CD4-positive, alpha-beta T cell treated with Interleukin-10 for 1 hour (primary cell): ENCODE measurements around the gene IMMP2L.
"Not testable (repeated sequence)": the region's sequence is repeated elsewhere in the genome, so short reads cannot be mapped to it uniquely, and the experiment has no call there.

Experiments
- DNase-seq: peaks from one replicate; pipeline ENCODE4 v3.0.0-alpha.2; 2020

The IMMP2L gene

DNA sequence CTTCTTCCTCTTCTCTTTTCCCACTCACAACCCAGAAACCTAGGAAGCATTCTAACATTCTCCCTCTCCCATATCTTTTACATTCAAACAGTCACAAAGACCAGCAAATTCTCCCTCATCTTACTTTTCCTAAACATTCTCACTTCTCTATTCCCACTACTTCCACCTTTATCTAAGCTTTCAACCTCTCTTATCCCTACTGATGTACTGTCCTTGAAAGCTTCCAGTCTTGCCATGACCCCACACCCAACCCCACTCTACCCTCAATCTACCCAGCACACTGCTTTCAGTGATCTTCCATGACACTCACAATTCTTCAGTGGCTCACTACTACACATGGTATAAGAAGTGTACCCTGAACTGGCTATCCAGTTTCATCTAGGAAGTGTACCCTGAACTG is 5.3 kb downstream of the IMMP2L start:
- no peak for DNase-seq

DNA sequence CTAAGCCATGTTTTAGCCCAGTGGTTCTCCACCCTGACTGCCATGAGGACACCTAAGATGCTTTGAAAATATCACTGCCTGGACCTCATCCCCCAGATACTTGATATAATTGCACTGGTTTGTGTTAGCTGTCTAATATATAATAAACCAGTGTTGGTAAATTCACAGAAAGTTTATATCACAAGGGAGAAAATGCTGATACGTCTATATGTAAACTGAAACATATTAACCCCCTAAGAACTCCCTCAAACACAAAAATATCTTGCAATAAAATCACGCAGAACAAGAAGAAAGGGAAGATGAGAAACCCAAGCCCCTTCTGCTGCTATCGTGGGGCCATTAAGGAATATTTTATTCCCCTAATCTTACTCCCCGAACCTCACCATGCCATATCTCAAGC is 8.2 kb downstream of the IMMP2L start:
- no peak for DNase-seq

DNA sequence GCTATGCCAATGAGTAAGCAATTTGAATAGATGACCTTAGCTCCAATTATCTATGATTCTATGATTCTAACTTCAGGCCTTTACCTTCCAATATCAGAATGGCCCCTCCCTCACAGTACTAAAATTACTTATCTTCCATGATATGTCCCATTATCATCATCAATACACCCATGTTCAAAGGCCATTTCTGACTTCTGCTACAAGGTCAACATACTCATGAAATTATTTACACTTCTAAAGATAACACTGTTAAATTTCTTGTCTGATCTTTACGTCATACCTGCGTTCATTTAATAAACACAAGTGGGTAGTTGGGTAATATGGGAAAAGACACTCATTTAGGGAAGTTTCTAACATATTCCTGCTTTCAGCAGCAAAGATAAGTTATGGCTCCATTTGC is 21.2 kb downstream of the IMMP2L start:
- DNase-seq, result no peak

DNA sequence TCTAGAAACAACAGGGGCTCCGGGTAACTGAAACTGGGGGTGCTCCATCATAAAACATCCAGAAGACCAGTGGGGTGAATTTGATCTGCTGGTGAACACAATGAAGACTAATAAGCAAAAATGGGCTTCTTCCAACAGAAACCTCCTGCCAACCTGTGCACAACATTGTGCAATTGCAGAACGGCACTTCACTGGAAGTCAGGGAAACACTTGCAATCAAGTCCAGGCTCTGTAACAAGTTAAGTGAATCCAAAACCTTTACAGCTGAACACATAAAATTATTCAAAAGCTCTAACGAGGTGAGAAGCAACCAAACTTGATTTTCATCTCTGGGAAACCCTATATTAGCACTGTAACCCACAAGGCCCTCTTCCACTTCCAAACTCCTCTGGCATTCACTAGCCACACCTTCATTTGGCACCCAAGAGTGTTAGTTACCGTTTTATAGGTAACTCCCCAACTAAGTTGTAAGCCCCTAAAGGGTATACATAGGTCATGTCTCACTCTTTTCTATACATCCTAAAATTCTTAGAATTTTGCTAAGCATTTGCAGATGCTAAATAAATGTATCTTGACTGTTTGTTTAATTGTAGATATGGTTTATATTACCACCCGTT is 22.0 kb downstream of the IMMP2L start:
- no peak for DNase-seq

DNA sequence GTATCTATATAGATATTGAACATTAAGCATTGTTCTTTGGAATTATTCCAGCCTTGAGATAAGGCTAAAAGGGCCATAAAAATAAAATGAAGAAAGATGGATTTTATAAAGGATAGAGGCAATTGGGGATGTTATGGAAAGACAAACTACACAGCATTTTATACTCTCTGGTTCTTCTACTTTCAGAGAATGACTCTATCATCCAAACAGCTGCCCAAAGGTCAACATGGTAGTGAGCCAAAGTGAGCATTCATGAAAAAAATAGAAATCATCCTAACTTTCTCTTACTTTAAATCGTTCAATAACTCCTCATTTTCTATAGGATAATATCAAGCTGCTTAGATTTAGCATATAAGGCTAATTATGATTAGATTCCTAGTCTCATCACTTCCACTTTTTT is 25.2 kb downstream of the IMMP2L start:
- DNase-seq, result no peak

DNA sequence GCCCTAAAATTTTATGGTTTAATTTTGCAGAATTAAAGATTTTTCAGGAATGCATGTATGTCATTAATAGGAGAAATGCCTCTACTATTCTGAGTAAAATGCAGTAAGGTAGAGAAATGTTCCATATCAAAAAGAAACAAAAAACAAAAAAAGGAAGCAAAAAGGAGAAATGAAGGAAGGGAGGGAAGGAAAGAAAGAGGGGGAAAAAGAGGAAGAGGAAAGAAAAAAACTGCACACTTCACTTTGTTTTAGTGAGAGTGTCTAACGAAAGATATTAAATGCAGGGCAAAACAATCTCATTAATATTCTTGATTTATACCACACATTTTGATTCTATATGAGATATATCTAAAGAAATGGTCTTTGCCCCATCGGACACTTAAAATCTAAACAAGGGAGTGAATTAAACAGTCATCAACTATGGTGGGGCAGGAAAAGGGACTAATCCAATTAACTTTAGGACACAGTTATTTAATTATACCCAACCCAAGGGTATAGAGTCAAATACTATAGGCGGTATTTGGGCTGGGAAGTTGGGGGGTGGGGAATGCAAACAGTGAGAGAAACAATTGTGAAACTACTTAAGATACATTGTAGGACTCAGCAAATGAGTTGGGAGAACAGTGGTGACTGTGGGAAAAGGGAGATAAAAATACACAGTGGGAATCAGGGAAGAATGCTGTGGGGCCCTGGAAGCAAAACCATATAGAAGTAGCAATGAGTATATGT is 27.0 kb downstream of the IMMP2L start:
- DNase-seq, result no peak

DNA sequence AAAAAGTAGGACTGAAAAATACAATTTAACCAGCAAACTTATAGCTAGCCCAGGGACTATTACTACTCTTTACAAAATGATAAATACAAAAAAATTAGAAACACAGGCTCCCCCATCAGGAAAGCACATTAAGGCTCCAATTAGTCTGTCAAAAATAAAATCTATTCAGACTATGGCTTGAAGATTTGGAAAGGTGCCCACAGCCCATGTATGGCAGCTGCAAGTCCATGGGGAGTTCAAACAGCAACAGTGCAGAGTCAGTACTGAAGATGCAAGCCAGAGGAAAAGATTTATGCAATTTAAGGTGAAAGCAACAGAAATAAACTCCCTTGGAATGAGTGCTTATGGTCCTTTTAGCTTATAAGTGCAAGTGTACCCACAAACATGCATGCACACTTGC is 29.7 kb downstream of the IMMP2L start:
- DNase-seq, result no peak

DNA sequence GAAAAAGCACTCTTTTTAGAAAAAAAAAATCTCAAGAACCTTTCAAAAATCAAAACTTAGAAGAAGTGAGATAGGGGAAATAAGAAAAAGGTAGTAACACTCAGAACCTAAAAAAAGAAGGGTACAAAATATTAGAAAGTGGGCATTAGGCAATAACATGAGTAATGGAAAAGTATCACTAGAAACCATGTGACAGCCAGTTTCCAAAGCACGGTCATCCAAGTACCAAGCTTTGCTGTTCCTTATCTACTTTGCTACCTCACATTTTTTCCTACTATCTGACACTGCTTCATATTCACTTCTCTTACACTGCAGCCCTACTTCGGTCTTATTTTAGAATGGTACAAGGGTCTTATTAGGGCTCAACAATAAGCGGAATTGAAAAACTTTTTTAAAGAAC is 30.3 kb downstream of the IMMP2L start:
- no peak for DNase-seq

DNA sequence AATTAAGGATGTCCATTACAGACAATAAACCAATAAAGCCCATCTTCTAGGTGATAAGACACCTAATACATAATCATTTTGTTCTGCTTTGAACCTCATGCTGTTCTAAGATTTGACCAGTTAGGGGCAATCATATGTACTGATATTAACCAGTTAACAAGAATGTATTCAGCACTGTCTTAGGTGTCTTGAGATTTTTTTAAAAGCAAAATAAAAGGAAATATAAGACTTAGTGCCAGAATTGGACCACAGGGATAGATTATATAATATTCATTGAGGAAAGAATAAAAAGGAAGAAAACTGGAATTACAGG is 32.0 kb downstream of the IMMP2L start:
- DNase-seq, result no peak

DNA sequence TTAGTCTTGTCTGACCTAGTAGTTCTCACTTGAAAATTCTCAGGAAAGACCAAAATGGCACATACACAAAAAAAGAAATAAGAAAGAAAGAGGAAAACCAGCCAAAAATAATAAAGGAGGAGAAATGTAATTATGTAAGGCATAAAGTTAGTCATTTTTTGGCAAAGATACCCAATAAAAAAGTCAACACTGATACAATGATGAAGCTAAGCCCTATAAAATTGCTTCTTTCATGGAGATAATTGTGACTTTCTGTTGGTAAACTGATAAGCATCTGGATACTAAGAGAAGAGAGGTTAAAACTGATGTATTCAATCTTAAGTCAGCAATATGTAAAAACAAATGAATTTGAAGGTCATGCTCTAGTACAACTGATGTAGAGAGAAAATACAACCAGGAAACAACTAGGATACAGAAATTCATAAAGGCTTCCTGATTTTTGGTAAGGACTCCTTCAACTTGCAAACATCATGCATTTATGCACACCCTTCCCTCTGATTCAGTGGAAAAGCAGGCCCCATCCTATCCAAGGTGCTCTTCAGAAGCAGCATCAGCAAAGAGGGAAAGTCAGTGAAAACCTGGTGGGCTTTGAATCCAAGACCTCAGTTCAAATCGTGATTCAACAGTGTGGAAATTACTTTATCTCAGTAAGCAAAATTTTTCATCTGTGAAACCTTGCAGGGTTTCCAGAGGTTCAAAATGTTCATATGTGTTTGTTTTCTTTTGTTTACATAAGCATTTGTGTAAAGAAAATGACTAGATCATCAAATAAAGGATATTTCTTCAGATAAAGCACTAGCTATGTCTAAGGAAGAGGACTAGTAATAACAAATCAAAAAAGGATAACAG is 32.6 kb downstream of the IMMP2L start:
- DNase-seq, result no peak

DNA sequence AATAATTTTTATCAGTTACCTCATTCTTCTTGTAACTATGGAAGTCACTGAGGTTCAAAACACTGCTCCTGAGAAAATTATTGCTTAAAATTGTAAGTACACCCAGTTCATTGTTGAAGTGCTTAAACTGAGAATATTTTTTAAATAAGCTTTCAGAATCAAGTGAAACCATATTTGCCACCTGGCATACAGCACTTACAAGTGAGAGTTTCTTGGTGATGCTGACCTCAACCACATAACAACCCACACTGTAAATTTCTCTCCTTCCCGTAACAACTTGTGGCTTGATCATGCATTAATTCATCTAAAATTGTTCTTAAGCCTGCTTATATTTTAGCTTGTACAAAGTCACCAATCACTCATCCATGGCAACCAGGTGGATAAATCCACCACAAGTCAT is 34.0 kb downstream of the IMMP2L start:
- DNase-seq, result peak; percentile 9

DNA sequence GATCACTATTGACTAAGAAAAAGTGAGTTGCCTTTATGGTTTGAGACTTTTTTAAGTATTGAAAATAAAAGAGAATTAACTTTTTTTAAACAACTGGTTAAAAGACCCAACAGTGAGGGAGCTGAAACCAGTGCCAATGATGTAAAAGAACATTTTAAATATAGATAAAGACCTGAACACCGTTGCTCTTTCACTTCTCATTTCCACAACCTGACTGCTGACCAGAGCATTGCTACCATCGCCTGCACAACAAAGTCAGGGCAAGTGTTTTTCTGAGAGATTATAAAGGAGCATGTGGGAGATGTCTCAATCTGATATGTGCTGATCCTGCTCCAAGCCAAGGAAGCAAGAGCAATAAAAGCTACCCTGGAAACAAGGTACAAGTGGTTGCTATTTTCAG is 34.7 kb downstream of the IMMP2L start:
- DNase-seq, result no peak

DNA sequence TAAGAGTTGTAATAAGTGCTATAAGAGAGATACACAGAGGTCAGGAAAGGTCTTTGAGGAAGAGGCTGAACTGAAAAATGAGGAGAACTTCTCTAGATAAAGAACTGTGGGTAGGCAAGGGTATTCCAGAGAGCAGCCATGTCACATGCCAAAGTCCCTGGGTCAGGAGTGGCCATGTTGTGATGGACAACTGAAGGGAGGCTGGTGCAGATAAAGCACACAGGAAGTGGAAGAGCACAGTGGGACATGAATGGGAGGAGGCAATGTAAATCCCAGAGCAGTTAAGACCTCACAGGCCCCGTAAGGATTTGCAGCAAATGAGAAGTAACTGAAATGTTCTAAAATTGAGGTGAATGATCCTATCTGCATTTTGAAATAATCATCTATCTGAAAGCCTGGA is 37.2 kb downstream of the IMMP2L start:
- DNase-seq, result no peak

DNA sequence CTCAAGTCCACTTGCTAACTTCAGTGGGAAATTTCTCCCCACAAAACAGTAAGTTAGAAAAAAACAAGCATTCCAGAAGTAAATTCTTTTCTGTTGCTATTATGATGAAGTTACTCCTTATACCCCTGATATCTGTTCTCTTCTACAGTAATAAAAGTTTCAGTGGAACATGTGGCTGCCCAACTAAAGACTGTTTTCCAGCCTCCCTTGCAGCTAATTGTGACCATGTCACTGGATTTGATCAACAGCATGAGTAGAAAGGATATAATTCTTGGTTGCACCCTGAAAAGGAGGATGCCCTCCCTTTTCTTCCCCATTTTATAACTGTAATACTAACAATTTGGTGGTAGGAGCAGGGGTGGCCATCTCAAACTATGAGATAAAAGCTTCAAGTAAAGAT is 40.6 kb downstream of the IMMP2L start:
- DNase-seq, result no peak

DNA sequence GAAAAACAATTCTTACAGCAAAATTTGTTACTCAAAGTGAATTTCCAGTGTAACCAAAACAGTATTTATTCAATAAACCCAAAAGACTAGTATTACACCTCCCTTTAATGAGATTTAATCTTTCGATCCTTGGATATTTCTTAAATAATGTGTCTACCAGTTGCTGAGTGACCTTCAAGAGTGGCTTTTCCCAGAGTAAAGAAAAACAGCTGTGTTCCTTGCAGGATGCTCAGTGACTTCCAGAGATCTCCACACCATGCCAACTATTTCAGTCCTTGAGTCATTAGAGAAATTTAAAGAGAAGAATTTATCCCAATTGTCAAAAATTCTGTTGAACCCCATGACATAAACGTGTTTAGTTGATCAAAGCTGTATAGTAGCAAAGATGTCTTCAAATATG is 44.0 kb downstream of the IMMP2L start:
- DNase-seq, result no peak

DNA sequence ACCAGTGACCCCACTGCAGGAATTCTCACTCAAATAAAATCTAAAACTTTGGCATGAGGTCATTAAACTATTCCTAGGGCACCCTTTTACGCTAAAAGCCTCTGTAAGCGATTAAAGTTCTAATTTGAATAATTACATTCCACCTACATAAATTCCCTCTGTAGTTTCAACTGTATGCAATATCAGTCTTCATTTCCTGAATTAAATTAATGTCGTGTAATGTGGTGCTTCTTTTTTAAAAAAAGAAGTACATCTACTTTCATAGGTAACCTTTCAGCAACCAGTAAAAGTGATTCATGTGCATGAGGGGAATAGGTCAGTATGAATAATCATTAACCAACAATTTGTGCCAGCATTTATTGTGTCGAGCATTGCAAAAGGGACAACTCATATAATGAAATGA is 44.7 kb downstream of the IMMP2L start:
- DNase-seq, result no peak

DNA sequence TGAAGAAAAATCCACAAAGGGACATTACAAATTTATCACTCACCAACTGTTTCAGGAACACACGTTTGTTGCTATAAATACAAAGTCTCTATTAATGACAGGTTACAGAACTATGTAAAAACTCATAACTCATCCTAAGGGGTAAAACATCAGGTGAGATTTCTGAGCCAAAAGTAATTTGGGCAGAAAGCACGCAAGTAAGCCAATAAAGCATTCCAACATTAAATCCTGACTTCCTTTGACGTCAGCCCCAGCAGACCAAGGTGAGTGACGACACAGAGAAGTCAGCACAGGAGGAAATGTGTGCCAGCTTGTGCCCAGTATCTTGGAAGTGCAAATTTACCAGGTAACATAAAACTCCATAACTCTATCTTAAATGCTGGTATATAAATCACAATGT is 45.7 kb downstream of the IMMP2L start:
- no peak for DNase-seq

DNA sequence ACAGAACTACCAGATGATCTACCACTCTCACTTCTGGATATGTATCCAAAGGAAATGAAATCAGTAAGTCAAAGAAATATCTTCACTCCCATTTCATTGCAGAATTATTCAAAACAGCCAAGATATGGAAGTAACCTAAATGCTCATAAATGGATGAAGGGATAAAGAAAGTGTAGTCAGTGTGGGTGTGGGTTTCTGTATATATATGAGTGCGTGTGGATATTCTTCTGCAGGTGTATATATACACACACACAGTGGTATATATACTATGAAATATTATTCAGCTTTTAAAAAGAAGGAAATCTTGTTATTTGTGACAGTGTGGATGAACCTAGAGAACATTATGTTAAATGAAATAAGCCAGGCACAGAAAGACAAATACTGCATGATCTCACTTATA is 48.7 kb downstream of the IMMP2L start:
- no peak for DNase-seq

DNA sequence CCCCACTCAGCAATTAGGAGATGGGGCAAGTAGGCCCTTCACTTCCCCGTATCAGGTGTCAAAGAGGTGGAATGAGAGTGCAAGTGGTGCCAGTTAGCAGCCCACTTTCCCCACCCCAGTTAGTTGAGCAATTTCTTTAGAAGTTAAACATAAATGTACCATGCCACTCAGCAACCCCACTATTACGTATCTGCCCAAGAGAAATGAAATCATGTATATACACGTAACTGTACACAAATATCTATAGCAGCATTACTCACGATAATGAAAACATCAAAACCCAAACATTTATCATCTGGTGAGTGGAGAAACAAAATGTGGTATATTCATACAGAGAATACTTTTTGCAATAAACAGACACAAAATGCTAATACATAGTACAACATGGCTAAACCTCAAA is 50.4 kb downstream of the IMMP2L start:
- DNase-seq, result no peak

DNA sequence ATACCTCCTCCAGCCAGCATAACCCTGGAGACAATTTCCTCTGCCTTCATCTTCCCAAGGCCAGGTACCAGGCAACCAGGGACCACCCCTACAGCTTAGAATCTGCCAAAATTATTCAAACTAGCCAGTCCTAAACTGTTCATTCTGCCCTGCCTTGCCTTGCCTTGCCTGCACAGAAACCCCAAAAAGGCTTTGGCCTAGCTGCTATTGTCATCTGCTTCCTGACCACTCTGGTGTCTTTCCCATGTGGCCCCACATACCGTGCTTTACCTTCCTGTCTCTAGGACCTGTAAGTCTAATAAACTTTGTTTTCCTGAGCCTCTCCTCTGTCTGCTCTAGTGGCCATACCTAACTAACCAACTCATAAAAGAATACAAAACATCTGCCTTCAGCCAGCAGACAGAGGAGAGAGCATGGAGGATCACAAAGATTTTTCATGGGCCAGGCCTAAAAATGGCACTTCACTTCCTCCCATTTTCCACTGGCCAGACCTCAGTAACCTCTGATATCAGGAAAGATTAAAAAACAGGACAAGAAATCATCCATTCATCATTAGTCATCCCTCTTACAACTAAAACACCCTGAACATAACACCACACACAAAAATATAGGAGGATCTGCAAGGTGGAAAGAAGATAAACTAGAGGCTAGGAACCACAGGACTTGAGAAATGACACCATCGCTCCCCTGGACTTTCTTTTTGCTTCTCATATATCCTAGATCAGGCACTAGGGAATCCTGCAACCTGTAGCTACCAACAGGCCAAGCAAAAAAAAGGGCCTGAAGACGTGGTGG is 51.5 kb downstream of the IMMP2L start:
- DNase-seq, result no peak

DNA sequence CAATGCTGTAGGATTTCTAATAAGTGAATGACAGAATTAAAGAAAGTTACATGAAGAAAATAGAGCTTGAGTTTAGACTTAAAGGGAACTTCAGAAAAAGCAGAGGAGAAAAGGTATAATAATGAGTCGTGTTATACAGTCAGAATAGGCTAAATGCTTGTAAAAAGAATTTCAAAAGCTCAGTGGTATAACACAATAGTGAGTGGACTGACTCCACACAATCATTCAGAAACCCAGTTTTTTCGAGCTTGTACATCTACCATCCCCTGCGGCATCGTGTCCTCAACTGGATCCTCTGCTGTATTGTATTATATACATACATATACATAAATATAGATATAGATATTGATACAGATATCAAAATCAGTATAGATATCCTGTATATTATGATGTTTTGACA is 52.2 kb downstream of the IMMP2L start:
- DNase-seq, result no peak

DNA sequence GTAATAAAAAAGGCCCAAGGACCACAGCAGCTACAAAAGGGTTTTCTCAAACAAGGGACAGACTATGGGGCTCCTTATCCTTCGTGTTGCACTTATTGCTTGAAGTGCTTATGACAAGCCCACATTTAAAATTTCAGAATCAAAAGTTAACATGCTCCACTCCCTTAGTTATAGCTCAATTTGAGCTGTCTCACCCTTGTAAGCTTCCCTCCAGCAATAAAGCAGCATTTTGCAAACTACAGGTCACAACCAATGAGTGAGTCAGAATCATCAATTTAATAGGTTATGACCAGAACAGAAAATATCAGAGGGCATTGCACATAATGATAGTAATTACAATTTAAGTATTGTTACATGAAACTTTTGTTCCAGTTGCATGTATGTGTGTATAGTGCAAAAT is 53.0 kb downstream of the IMMP2L start:
- DNase-seq, result no peak

DNA sequence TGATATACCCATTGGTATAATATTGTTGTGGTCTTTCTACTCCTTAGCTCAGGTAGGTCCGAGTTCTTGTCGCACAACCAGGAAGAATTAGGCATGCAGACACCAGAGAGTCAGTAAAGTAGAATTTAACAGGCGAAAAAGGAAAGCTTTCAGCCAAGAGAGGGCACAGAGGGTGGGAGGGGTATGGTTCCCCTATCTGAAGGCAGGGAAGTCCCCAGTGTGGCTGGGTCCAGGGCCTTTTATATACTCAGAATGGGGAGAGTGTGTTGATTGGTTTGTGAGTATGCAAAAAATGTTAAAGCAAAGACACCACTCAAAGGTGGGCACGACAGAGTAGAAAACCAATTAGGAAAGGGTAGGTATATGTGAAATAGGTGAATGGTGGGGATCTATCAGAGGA is 53.9 kb downstream of the IMMP2L start:
- DNase-seq, result no peak

DNA sequence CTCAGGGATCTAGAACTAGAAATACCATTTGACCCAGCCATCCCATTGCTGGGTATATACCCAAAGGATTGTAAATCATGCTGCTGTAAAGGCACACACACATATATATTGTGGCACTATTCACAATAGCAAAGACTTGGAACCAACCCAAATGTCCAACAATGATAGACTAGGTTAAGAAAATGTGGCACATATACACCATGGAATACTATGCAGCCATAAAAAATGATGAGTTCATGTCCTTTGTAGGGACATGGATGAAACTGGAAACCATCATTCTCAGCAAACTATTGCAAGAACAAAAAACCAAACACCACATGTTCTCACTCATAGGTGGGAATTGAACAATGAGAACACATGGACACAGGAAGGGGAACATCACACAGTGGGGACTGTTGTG is 56.9 kb downstream of the IMMP2L start:
- DNase-seq, result not testable (repeated sequence)
